Thoracic aorta endothelial cell (primary cell): ENCODE measurements around the gene HOXA2. TPM values are rescaled to one million over a fixed set of nuclear protein-coding genes. Genes with fewer than 3 reads are reported as not detected.

Experiments used
- small RNA-seq: library from RNA; depleted of rRNA; stranded (forward); fragments of <200 nt; gene quantifications from one replicate; pipeline ENCODE3, GENCODE V24; 2012
- total RNA-seq: library from RNA; depleted of rRNA; stranded (reverse); fragments of >200 nt; gene quantifications from 2 replicates; pipeline ENCODE4 v1.2.3, GENCODE V29; 2012

Gene HOXA2
- total RNA-seq: 1.6 and 2.2 TPM in 2 replicates

DNA sequence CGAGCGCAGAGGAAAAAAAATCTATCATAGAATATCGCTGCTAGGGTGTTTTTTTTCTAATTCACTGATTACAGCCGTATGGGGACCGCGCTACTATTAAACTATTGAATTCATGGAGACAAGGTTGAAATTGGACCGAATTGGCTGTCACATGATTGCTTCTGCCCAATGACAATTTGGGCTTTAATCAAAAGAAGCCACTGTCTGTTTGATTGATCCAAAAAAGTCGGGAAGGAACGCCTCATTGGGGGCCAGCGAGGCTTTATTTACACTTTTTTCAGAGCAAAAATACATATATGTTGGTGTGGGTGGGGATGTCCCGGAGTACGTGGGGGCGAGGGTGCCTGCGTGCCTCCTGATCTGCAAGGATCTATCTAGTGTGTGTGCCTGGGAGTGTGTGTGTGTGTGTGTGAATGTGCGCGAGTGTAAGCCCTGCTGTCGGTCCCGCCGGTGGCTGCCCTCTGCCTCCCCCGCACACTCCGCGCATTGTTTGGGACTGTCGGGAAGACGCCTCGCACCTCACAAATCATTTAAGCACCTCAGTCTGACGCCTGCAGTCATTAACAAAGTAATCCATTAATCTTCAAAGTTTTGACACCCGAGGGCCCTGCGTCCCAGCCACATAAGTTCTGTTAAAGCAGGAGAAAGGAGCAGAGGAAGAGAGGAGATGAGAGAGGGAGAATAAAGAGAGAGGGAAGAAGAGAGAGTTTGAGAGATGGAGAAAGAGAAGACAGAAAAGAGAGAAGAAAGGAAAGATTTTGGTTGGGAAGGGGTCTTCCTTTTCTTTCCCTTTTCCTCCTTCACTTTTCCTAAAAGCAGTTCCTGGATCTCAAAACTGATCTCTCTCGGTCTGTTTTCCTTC is at the start of gene HOXA2:
TSS of gene HOXA2 (minus strand) at position 103 of the 862 bp plus-strand sequence. CDS start 183 bp downstream, outside the sequence.

GRCh38 chr7:27147199-27148030 is 44.9 kb upstream of the HOXA2 start, which contains the start of gene HOXA6:
Gene HOXA6 (minus strand): TSS chr7:27147774. CDS start chr7:27147749, 25 bp downstream.

GRCh38 chr7:27143023-27143949 is 40.8 kb upstream of the HOXA2 start, which contains the start of gene HOXA5:
Gene HOXA5 (minus strand): TSS chr7:27143681. CDS start chr7:27143607, 74 bp downstream.

DNA sequence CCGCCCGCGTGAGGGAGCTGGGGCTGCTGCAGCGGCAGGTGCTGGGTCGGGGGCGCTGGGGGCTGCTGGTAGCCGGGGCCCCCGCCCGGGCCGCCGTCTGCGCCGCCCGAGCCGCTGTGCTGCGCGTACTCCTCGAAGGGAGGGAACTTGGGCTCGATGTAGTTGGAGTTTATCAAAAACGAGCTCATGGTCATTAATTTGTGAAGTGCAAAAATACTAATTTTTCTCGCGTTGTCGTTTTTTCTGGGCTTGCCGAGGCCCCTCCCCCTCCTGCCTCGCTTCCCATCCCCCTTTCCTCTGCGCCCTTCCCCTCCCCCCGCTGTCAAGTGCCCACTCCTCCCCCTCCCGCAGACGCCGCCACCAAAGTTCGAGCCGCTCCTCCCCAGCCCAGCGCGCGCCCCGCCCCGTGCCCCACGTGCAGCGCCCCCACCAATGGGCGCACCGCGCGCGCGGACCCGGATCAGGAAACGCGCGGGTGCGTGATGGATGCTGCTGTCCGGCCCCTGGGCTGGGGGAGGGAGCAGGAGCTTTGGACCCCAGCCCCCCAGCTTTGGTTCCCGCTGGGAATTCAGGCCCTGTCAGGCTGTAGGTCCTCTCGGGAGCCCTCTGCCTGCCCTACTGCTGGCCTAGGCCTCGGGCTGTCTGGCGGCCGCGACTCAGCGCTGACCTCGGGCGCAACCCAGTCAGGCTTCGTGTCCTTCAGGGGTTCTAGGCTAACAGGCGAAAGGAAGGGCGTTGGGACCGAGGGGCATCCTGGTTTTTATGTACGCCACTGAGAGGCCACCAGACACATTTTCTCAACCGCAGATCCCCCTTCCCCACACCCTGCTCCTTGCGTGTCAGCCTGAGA is 28.3 kb upstream of the HOXA2 start, which contains the start of gene HOXA4:
TSS of gene HOXA4 (minus strand) at position 218 of the 850 bp plus-strand sequence. CDS start at position 194, 24 bp downstream.

GRCh38 chr7:27095897-27096767 is 6.4 kb downstream of the HOXA2 start, which contains the start of gene HOXA1:
Gene HOXA1 (minus strand): TSS chr7:27096000. CDS start chr7:27095912, 88 bp downstream.

Small RNAs within 50 kb of the gene (small RNA-seq; reads per million reads assigned to genes)
- gene AC004080.5: not detected
- gene RF01977: not detected

Other genes starting within 250 kb of the HOXA2 start
- gene SKAP2, start 238.1 kb downstream of the HOXA2 start, total RNA-seq: 17.3 and 30.6 TPM in 2 replicates
- gene HOXA1, start 6.7 kb downstream of the HOXA2 start, total RNA-seq: 0.65 and 0.93 TPM in 2 replicates
- 0.80 and 1.9 TPM in 2 replicates for gene HOXA4, start 28.1 kb upstream of the HOXA2 start, total RNA-seq
- 1.3 and 12.7 TPM in 2 replicates for gene HOXA5, start 41.0 kb upstream of the HOXA2 start, total RNA-seq
- gene HOXA6, start 45.1 kb upstream of the HOXA2 start, total RNA-seq: 5.4 TPM in 1 of 2 replicates, not detected in the other
- gene HOXA3, start 49.9 kb upstream of the HOXA2 start, total RNA-seq: 1.1 and 1.9 TPM in 2 replicates
- 0.27 and 3.1 TPM in 2 replicates for gene HOXA7, start 54.0 kb upstream of the HOXA2 start, total RNA-seq
- 0.40 and 27.9 TPM in 2 replicates for gene HOXA9, start 62.9 kb upstream of the HOXA2 start, total RNA-seq
- 0.27 and 5.8 TPM in 2 replicates for gene HOXA10, start 71.6 kb upstream of the HOXA2 start, total RNA-seq
- gene HOXA11, start 82.5 kb upstream of the HOXA2 start, total RNA-seq: 0.93 TPM in 1 of 2 replicates, not detected in the other
- not detected in 2 replicates for gene HOXA13, start 97.4 kb upstream of the HOXA2 start, total RNA-seq
- gene EVX1, start 140.1 kb upstream of the HOXA2 start, total RNA-seq: not detected in 2 replicates